Calu3 (cell line): Measurements from ENCODE around the gene TM4SF18. TPM values are rescaled to one million over a fixed set of nuclear protein-coding genes. Genes with fewer than 3 reads are reported as not detected.
A peak's percentile ranks its signal among the peaks of the same experiment; 100 is the strongest.

Source experiments
- BruUV-seq: library from RNA; stranded (reverse); fragments of 400-500 nt; replicated peaks from 2 replicates; lab custom pipeline; 2021; lab: Mats Ljungman, UMichigan
- CTCF ChIA-PET: fragments of 300-600 bp; sonication (Branson Sonifier 250); formaldehyde crosslinking; loops from one replicate; lab custom pipeline; 2022; ENCODE audit warnings: antibody characterized with exemption; lab: Charles Lee
- DNase-seq: peaks from one replicate; pipeline ENCODE4 v3.0.0; 2022
- H3K27ac Mint-ChIP-seq: one replicate; pipeline ENCODE4 v1.8.0; 2022; ENCODE audit warnings: mixed read lengths; ENCODE audit not compliant: unreplicated experiment
- H3K27me3 Mint-ChIP-seq: one replicate; pipeline ENCODE4 v1.8.0; 2022; ENCODE audit warnings: mixed read lengths; ENCODE audit not compliant: unreplicated experiment
- H3K36me3 Mint-ChIP-seq: one replicate; pipeline ENCODE4 v1.8.0; 2022; ENCODE audit warnings: mild to moderate bottlenecking, moderate library complexity, mixed read lengths; ENCODE audit not compliant: insufficient read depth, unreplicated experiment
- H3K4me1 Mint-ChIP-seq: one replicate; pipeline ENCODE4 v1.8.0; 2022; ENCODE audit warnings: mild to moderate bottlenecking, low read depth, mixed read lengths; ENCODE audit not compliant: unreplicated experiment
- H3K4me3 Mint-ChIP-seq: one replicate; pipeline ENCODE4 v1.8.0; 2022; ENCODE audit warnings: mild to moderate bottlenecking, low read depth, moderate library complexity, mixed read lengths; ENCODE audit not compliant: unreplicated experiment
- H3K9me3 Mint-ChIP-seq: one replicate; pipeline ENCODE4 v1.8.0; 2022; ENCODE audit warnings: low read depth, mixed read lengths; ENCODE audit not compliant: unreplicated experiment
- intact Hi-C: fragments of 100-400 bp; cut with micrococcal nuclease; formaldehyde crosslinking; loops from one replicate; pipeline ENCODE4 v1.10.0; 2022; ENCODE audit not compliant: unreplicated experiment
- total RNA-seq: library from RNA; stranded (reverse); gene quantifications from 2 replicates; pipeline ENCODE4 v1.2.3, GENCODE V29; 2022
- TF ChIP-seq, protein P1 (sequence below): fragments of 200-600 bp; IDR thresholded peaks from one replicate; pipeline ENCODE4 v1.8.0; 2022; ENCODE audit warnings: antibody characterized with exemption; ENCODE audit not compliant: unreplicated experiment

TM4SF18 gene
- total RNA-seq, 1 experiment from 2014 or later = 0.21 TPM

DNA sequence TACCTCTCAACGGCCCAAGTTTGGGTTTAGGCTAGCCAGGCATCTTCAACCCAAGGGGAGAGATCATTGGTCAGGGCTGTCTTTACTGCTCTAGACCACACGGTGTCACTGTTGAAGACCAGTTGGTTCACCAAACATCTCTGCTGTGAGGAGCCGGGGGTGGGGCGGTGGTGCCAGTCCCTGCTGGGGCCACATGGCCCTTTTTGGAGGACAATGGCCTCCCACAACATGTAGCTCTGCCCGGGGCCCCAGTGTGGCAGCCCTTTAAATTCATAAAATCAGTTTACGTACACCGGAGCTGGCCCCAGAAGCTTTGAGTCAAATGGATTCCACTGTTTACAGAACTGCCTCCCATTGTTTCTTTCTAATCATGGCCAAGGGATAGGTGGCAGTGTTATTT lies 19.1 kb upstream of the TM4SF18 start:
- intact Hi-C loops = loop anchor here (1.0 to 2.0 kb wide), 3 partner anchors 14 to 136 kb away; no protein-coding TSS in a partner anchor
- H3K4me1 Mint-ChIP-seq = peaks cover 81% of the 10 kb centered on the region
- no peaks in the 10 kb centered on the region for H3K9me3 Mint-ChIP-seq
- BruUV-seq = no TSS peak
- peak overlapping the region; percentile 77 for H3K27ac Mint-ChIP-seq
- no peaks in the 10 kb centered on the region for H3K27me3 Mint-ChIP-seq
- H3K4me3 Mint-ChIP-seq = no peak overlapping the region
- TF ChIP-seq, protein P1, sequence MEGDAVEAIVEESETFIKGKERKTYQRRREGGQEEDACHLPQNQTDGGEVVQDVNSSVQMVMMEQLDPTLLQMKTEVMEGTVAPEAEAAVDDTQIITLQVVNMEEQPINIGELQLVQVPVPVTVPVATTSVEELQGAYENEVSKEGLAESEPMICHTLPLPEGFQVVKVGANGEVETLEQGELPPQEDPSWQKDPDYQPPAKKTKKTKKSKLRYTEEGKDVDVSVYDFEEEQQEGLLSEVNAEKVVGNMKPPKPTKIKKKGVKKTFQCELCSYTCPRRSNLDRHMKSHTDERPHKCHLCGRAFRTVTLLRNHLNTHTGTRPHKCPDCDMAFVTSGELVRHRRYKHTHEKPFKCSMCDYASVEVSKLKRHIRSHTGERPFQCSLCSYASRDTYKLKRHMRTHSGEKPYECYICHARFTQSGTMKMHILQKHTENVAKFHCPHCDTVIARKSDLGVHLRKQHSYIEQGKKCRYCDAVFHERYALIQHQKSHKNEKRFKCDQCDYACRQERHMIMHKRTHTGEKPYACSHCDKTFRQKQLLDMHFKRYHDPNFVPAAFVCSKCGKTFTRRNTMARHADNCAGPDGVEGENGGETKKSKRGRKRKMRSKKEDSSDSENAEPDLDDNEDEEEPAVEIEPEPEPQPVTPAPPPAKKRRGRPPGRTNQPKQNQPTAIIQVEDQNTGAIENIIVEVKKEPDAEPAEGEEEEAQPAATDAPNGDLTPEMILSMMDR = peak; percentile 90
- peak; percentile 95 for DNase-seq
- peaks cover 6% of the 10 kb centered on the region for H3K36me3 Mint-ChIP-seq
- CTCF ChIA-PET = interaction anchor here (0.6 to 2.7 kb wide), 11 partner anchors 10 to 232 kb away, joined by 3 to 8 read pairs (median 3); no protein-coding TSS in a partner anchor

GRCh38 chr3:149343951-149344350 lies 10.5 kb upstream of the TM4SF18 start:
- Mint-ChIP-seq H3K4me3 (no peak overlapping the region), H3K27ac (no peak overlapping the region), H3K36me3 (peaks cover 11% of the 10 kb centered on the region), H3K4me1 (peaks cover 44% of the 10 kb centered on the region), H3K27me3 (no peaks in the 10 kb centered on the region), H3K9me3 (no peaks in the 10 kb centered on the region)
- no TSS peak for BruUV-seq
- intact Hi-C loops = no loop called here
- DNase-seq = peak; percentile 46
- TF ChIP-seq, protein P1 = no peak
- CTCF ChIA-PET = interaction anchor here (0.5 to 1.7 kb wide), 9 partner anchors 13 to 224 kb away, joined by 3 to 5 read pairs (median 4); no protein-coding TSS in a partner anchor

DNA sequence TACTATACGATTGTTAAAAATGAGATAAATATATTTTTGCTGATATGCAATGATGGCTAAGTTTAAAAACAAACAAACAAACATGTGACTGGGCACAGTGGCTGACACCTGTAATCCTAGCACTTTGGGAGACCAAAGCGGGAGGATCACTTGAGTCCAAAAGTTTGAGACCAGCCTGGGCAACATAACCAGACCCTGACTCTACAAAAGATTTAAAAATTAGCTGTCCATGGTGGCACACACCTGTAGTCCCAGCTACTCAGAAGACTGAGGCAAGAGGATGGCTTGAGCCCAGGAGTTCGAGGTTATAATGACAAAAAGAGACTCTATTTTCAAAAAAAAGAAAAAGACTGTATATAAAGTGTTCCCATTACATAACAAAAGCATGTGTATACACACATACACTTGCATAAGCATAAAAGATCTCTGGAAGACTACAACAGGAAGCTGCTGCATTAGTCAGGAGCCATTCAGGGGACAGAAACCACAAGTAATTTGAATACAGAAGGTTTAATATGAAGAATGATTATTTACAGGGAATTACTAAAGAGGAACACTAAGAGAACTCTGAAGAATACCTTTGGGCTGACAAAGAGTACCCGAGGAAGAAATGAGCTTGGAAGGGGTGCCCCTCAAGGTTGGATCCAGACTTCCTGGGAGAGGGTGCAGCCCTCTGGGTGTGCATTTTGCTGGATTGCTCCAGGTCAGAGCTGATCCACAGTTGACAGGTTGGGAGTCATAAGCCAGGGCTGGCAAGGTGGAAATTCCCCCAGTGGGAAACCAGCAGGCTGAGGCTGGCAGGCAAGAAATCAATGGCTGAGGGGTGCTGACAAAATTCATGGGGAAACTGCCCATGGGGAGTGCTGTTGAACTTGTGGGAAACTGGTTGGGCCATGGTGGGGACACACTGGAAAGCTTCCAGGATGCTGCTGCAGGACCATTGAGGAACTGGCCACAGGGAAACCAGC lies 9.3 kb upstream of the TM4SF18 start:
- no peak overlapping the region for H3K4me3 Mint-ChIP-seq
- peak; percentile 32 for DNase-seq
- CTCF ChIA-PET = interaction anchor here (0.6 to 1.7 kb wide), 13 partner anchors 9 to 223 kb away, joined by 3 to 8 read pairs (median 5); partner anchors contain the start of gene TM4SF18
- no TSS peak for BruUV-seq
- TF ChIP-seq, protein P1 = no peak
- intact Hi-C loops = no loop called here
- peaks cover 44% of the 10 kb centered on the region for H3K4me1 Mint-ChIP-seq
- peaks cover 11% of the 10 kb centered on the region for H3K36me3 Mint-ChIP-seq
- H3K27me3 Mint-ChIP-seq = no peaks in the 10 kb centered on the region
- peak overlapping the region; percentile 75 for H3K27ac Mint-ChIP-seq
- no peaks in the 10 kb centered on the region for H3K9me3 Mint-ChIP-seq

DNA sequence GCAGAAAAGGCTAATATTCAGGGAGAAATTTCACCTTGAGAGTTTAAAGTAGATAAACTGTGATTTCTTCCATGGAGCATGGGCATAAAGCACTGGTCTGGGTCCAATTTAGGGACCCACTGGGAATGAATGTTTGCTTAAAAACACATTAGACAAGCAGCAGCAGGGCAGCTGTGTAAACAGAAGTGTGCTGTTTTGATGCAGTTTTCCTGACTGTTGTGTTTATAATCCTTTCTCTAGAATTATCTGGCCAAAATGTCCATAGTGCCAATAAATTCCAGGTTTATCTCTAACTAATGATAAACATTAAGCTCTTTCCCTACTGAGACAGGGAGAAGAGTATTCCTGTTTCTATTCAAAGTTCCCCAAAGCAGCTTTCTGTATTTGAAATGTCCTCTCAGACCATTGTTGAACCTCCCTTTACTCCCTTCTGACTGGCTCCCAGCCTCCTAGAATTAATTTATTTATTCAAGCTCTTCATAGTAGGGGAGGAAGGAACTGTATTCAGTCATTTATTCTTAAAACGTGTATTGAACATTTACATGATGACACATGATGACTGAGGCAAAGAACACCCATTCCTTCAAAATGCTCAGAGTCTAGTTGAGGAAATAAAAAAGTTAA lies 7.0 kb upstream of the TM4SF18 start:
- CTCF ChIA-PET = interaction anchor here (0.5 to 1.5 kb wide), 8 partner anchors 8 to 467 kb away, joined by 3 to 5 read pairs (median 4); no protein-coding TSS in a partner anchor
- H3K4me1 Mint-ChIP-seq = peaks cover 44% of the 10 kb centered on the region
- peaks cover 11% of the 10 kb centered on the region for H3K36me3 Mint-ChIP-seq
- H3K27me3 Mint-ChIP-seq = no peaks in the 10 kb centered on the region
- intact Hi-C loops = loop anchor here (2.0 kb wide), 1 partner anchor 42 kb away; no protein-coding TSS in a partner anchor
- no peak overlapping the region for H3K4me3 Mint-ChIP-seq
- H3K9me3 Mint-ChIP-seq = no peaks in the 10 kb centered on the region
- TF ChIP-seq, protein P1 = no peak
- TSS peak; percentile 82 for BruUV-seq
- peak; percentile 24 for DNase-seq
- peak overlapping the region; percentile 89 for H3K27ac Mint-ChIP-seq
